Lung (tissue), 12 donors: ENCODE data around the gene HES3. TPM values are rescaled to one million over a fixed set of nuclear protein-coding genes. Genes with fewer than 3 reads are reported as not detected.

ENCODE experiments used
- ATAC-seq: fragments of 200-7000 bp; cut with Tn5 transposase; one replicate; pipeline ENCODE4 v1.9.1; 2020; ENCODE audit warnings: moderate number of reproducible peaks; ENCODE audit not compliant: insufficient read depth, low FRiP score
- DNase-seq, 3 donors: peaks; one replicate each; pipeline ENCODE4 v3.0.0-alpha.2; 2013 to 2017
- H3K27ac ChIP-seq, 2 donors: one replicate each; pipeline ENCODE4 v1.5.1; 2013; ENCODE audit warnings: mild to moderate bottlenecking in 2 of 2, moderate library complexity in 2 of 2, control low read depth in 1 of 2, inconsistent platforms in 1 of 2, low read depth in 1 of 2, low read length in 1 of 2
- H3K27me3 ChIP-seq, 3 donors: one replicate each; pipeline ENCODE4 v1.5.1; 2013; ENCODE audit warnings: low read length in 2 of 3; ENCODE audit not compliant: control insufficient read depth in 3 of 3, insufficient read depth in 3 of 3
- H3K36me3 ChIP-seq, 4 donors: one replicate each; pipeline ENCODE4 v1.5.1; 2013; ENCODE audit warnings: low read length in 4 of 4, mild to moderate bottlenecking in 1 of 4, moderate library complexity in 1 of 4; ENCODE audit not compliant: control insufficient read depth in 4 of 4, insufficient read depth in 4 of 4
- H3K4me1 ChIP-seq, 5 donors: one replicate each; pipeline ENCODE4 v1.5.1; 2013; ENCODE audit warnings: low read length in 5 of 5, mild to moderate bottlenecking in 2 of 5, moderate library complexity in 1 of 5; ENCODE audit not compliant: control insufficient read depth in 5 of 5, insufficient read depth in 5 of 5
- H3K4me3 ChIP-seq: one replicate; pipeline ENCODE4 v1.5.1; 2013; ENCODE audit warnings: mild to moderate bottlenecking, control low read depth, moderate library complexity
- H3K9ac ChIP-seq, 2 donors: one replicate each; pipeline ENCODE4 v1.5.1; 2013; ENCODE audit warnings: low read length in 2 of 2, control low read depth in 1 of 2; ENCODE audit not compliant: insufficient read depth in 1 of 2
- H3K9me3 ChIP-seq, 4 donors: one replicate each; pipeline ENCODE4 v1.5.1; 2013; ENCODE audit warnings: low read length in 3 of 4, mild to moderate bottlenecking in 1 of 4, moderate library complexity in 1 of 4; ENCODE audit not compliant: control insufficient read depth in 4 of 4, insufficient read depth in 3 of 4
- CTCF ChIP-seq: IDR thresholded peaks from 2 replicates; pipeline ENCODE4 v1.5.1; 2012; ENCODE audit warnings: mild to moderate bottlenecking; ENCODE audit errors: control extremely low read depth, extremely low read depth
- WGBS, 2 donors: extraction: QIAGEN DNeasy Blood & Tissue Kit; methylation state at CpG; one replicate each; pipeline ENCODE4 v1.1.7; 2013; 5-methylcytosine and 5-hydroxymethylcytosine counted together
- polyA plus RNA-seq, 2 donors: library from polyadenylated mRNA; stranded (reverse); fragments of 200-250 nt; gene quantifications; one replicate each; pipeline ENCODE4 v1.2.1, GENCODE V29; 2013
- total RNA-seq, 2 donors: library from RNA; depleted of rRNA in 1 of 2; stranded (reverse); fragments of >200 nt in 1 of 2; gene quantifications; one replicate each; pipeline ENCODE4 v1.2.1, GENCODE V29; 2014 to 2021
- donor health status: control.
- donor health status: control.
- donor health status: Bipolar disorder and iron deficiency.
- donor health status: healthy.
- donor health status: DM: yes; HTN: yes; CAD: no.

The HES3 gene
- total and polyA plus RNA-seq, 4 donors, result not detected

- Histone ChIP-seq H3K9me3 (peaks cover 0 to 5% (median 0%) of the 10 kb centered on the region in 4 donors), H3K9ac (no peak overlapping the region), H3K4me3 (no peak overlapping the region), H3K4me1 (peaks cover 0 to 14% (median 0%) of the 10 kb centered on the region in 5 donors), H3K27me3 (peaks cover 11 to 38% (median 11%) of the 10 kb centered on the region in 3 donors), H3K27ac (no peak overlapping the region), H3K36me3 (peaks cover 0 to 7% (median 0%) of the 10 kb centered on the region in 4 donors)
- ATAC-seq (no peak), DNase-seq (peak; percentile 54 to 65 (median 61))
- TF ChIP-seq CTCF, result no peak
- WGBS, 2 donors, result 9% methylated on average over 64 to 96 of the region's 96 CpGs
These were observed 5.2 kb downstream of the HES3 start for GRCh38 chr1:6248932-6249738.

GRCh38 chr1:6249739-6250689 lies 6.0 kb downstream of the HES3 start:
- Histone ChIP-seq H3K27me3 (peaks cover 5 to 32% (median 8%) of the 10 kb centered on the region in 3 donors), H3K4me1 (peaks cover 0 to 14% (median 0%) of the 10 kb centered on the region in 5 donors), H3K36me3 (peaks cover 0 to 12% (median 1%) of the 10 kb centered on the region in 4 donors), H3K4me3 (no peak overlapping the region), H3K9ac (no peak overlapping the region), H3K9me3 (peaks cover 0 to 5% (median 0%) of the 10 kb centered on the region in 4 donors), H3K27ac (no peak overlapping the region)
- ATAC-seq (no peak), DNase-seq (no peak)
- no peak for TF ChIP-seq CTCF
- WGBS, 2 donors, result 22 to 27% methylated on average over 53 to 71 of the region's 71 CpGs

GRCh38 chr1:6251233-6251632 lies 7.3 kb downstream of the HES3 start:
- no peak overlapping the region for H3K4me3 ChIP-seq
- H3K27me3 ChIP-seq, result peaks cover 0 to 28% (median 2%) of the 10 kb centered on the region in 3 donors
- H3K36me3 ChIP-seq, result peaks cover 0 to 12% (median 1%) of the 10 kb centered on the region in 4 donors
- no peak for ATAC-seq
- H3K9ac ChIP-seq, result no peak overlapping the region
- peaks cover 0 to 6% (median 0%) of the 10 kb centered on the region in 5 donors for H3K4me1 ChIP-seq
- 77 to 88% methylated on average over 19 of the region's 19 CpGs for WGBS, 2 donors
- no peak overlapping the region for H3K27ac ChIP-seq
- H3K9me3 ChIP-seq, result peaks cover 0 to 5% (median 0%) of the 10 kb centered on the region in 4 donors
- TF ChIP-seq CTCF, result no peak
- DNase-seq, result no peak
